HepG2 (cell line): Measurements from ENCODE around the gene KIF5B. TPM values are rescaled to one million over a fixed set of nuclear protein-coding genes. Genes with fewer than 3 reads are reported as not detected.
A peak's percentile ranks its signal among the peaks of the same experiment; 100 is the strongest.

Source experiments
- ARID5B ChIP-seq: IDR thresholded peaks from 2 replicates; pipeline ENCODE4 v1.4.0; 2020; ENCODE audit warnings: mild to moderate bottlenecking, missing genetic modification reagents
- BCL6 ChIP-seq: IDR thresholded peaks from 2 replicates; pipeline ENCODE4 v1.6.1; 2016; ENCODE audit warnings: missing genetic modification reagents, missing compliant biosample characterization
- PRDM15 ChIP-seq: sonication (generic); formaldehyde crosslinking; IDR thresholded peaks from 2 replicates; pipeline ENCODE4 v1.4.0; 2020; ENCODE audit warnings: missing genetic modification reagents
- SALL1 ChIP-seq: sonication (generic); formaldehyde crosslinking; IDR thresholded peaks from 2 replicates; pipeline ENCODE4 v1.8.0; 2022; ENCODE audit warnings: mild to moderate bottlenecking, missing genetic modification reagents
- TRIM24 ChIP-seq: sonication (generic); formaldehyde crosslinking; IDR thresholded peaks from 2 replicates; pipeline ENCODE4 v1.8.0; 2022; ENCODE audit warnings: mild to moderate bottlenecking, missing genetic modification reagents
- ZBTB40 ChIP-seq, 2 experiments: fragments of 450-650 bp in 1 of 2; sonication (generic) in 1 of 2; formaldehyde crosslinking in 1 of 2; IDR thresholded peaks; 2 replicates each; pipeline versions ENCODE4 v1.6.1 to v1.8.0; 2016 to 2022; ENCODE audit warnings: antibody characterized with exemption in 1 of 2, mild to moderate bottlenecking in 1 of 2, missing genetic modification reagents in 1 of 2
- ZMYM2 ChIP-seq: sonication (generic); formaldehyde crosslinking; IDR thresholded peaks from 2 replicates; pipeline ENCODE4 v1.8.0; 2022; ENCODE audit warnings: mild to moderate bottlenecking, missing genetic modification reagents
- ZNF746 ChIP-seq: sonication (generic); formaldehyde crosslinking; IDR thresholded peaks from 2 replicates; pipeline ENCODE4 v1.8.0; 2022; ENCODE audit warnings: mild to moderate bottlenecking, missing genetic modification reagents
- polyA plus RNA-seq, 8 experiments: library from polyadenylated mRNA; depleted of rRNA in 3 of 8; stranded (reverse) in 7 of 8; unstranded in 1 of 8; fragments of >200 nt; fragmentation: Illumina TruSeq in 4 of 8; extraction: Trizol in 4 of 8; gene quantifications; 2 replicates each; pipeline versions ENCODE4 v1.2.1 to v1.2.3, GENCODE V29; 2011 to 2016; ENCODE audit warnings: low read depth in 4 of 8, missing spikeins in 1 of 8, mixed read lengths in 1 of 8; ENCODE audit not compliant: insufficient read depth in 1 of 8
- total RNA-seq, 5 experiments: library from RNA; depleted of rRNA; stranded (reverse); fragments of >200 nt; fragmentation: Illumina TruSeq; extraction: Trizol; gene quantifications; 2 replicates each; pipeline ENCODE4 v1.2.3, GENCODE V29; 2016; ENCODE audit warnings: low read depth in 1 of 5
- TF ChIP-seq, protein P1 (sequence below): sonication (generic); formaldehyde crosslinking; IDR thresholded peaks from 2 replicates; pipeline ENCODE4 v1.4.0; 2020; ENCODE audit warnings: missing genetic modification reagents

The KIF5B gene
- total and polyA plus RNA-seq, 2 of the 13 experiments (the other 11 are each of a cell fraction or from before 2014, with no cell fraction given): 34.3 to 133 TPM

- TF ChIP-seq ARID5B (CRISPR knock-in tag): peak; percentile 95
- TF ChIP-seq TRIM24 (CRISPR knock-in tag): no peak
- peak; percentile 80 for TF ChIP-seq SALL1 (CRISPR knock-in tag)
- TF ChIP-seq ZBTB40 (IDR thresholded peaks at IDR 0.05): no peak
- no peak for TF ChIP-seq ZBTB40 (CRISPR knock-in tag; IDR thresholded peaks at IDR 0.05)
- TF ChIP-seq, protein P1, sequence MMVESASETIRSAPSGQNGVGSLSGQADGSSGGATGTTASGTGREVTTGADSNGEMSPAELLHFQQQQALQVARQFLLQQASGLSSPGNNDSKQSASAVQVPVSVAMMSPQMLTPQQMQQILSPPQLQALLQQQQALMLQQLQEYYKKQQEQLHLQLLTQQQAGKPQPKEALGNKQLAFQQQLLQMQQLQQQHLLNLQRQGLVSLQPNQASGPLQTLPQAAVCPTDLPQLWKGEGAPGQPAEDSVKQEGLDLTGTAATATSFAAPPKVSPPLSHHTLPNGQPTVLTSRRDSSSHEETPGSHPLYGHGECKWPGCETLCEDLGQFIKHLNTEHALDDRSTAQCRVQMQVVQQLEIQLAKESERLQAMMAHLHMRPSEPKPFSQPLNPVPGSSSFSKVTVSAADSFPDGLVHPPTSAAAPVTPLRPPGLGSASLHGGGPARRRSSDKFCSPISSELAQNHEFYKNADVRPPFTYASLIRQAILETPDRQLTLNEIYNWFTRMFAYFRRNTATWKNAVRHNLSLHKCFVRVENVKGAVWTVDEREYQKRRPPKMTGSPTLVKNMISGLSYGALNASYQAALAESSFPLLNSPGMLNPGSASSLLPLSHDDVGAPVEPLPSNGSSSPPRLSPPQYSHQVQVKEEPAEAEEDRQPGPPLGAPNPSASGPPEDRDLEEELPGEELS (CRISPR knock-in tag): peak; percentile 91
- no peak for TF ChIP-seq ZNF746
- TF ChIP-seq BCL6 (CRISPR knock-in tag): peak; percentile 81
- TF ChIP-seq PRDM15 (CRISPR knock-in tag): no peak
- peak; percentile 63; the same call in 1 of the 2 replicates for TF ChIP-seq ZMYM2 (CRISPR knock-in tag)
Observed at GRCh38 chr10:32095116-32095733, 39.0 kb upstream of the KIF5B start (continued).
